Fibroblast of peridontal ligament (primary cell): ENCODE data around the gene PCSK5.
"Not testable (repeated sequence)": the region's sequence is repeated elsewhere in the genome, so short reads cannot be mapped to it uniquely, and the experiment has no call there.

ENCODE experiments used
- DNase-seq: peaks from one replicate; pipeline ENCODE4 v3.0.0-alpha.2; 2010; ENCODE audit errors: extremely low read depth

The PCSK5 gene

GRCh38 chr9:75889977-75890471 is 449 bp upstream of the PCSK5 start:
- peak; percentile 77 for DNase-seq

DNA sequence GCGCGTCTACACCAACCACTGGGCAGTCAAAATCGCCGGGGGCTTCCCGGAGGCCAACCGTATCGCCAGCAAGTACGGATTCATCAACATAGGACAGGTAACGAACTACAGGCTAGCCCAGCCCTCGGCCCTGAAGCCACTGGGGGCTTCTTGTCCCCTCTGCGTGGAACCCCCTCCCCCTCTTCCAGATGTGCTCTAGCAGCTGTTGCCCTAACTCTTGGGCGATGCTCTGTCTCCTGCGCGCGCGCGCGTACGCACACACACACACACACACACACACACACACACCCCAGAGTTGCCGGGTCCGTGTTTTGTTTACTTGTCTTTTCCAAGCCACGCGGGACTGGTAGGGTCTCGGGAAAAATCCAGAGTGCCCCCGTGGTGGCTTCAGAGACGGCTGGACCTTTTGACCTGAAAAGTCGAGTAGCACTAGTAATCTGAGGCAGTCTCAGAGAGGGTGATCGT is 836 bp downstream of the PCSK5 start:
- DNase-seq = peak; percentile 39

DNA sequence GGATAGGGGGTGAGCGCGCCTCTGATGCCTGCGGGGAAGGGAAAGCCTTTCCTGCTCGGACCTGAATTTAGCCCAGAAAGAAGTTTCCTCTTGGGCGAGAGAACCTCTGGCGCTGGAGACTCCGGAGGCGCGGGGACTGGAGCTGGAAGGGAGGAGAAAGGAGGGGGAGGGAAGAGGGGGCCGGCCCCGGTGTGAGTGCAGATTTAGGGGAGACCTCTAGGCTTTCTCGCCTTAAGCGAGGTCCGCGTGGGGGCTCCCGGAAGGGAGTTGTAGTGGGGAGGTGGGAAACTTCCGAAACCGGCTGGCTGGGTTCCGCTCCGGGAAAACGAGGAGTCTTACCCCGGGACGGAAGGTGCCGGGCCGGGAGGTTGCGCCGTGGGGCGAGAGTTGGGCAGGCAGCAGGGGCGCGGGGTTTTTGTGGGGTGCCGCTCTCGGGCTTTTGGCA is 1.3 kb downstream of the PCSK5 start:
- DNase-seq = no peak

GRCh38 chr9:75892216-75892911 is 1.9 kb downstream of the PCSK5 start:
- DNase-seq = no peak

- DNase-seq = no peak
Observed at GRCh38 chr9:75893106-75893505, 2.6 kb downstream of the PCSK5 start.

GRCh38 chr9:75894566-75894965 is 4.1 kb downstream of the PCSK5 start:
- no peak for DNase-seq

- no peak for DNase-seq
Observed at GRCh38 chr9:75895112-75895511, 4.6 kb downstream of the PCSK5 start.

- DNase-seq = no peak
Observed at GRCh38 chr9:75896193-75896592, 5.7 kb downstream of the PCSK5 start.

GRCh38 chr9:75900893-75901524 is 10.5 kb downstream of the PCSK5 start:
- DNase-seq = not testable (repeated sequence)

DNA sequence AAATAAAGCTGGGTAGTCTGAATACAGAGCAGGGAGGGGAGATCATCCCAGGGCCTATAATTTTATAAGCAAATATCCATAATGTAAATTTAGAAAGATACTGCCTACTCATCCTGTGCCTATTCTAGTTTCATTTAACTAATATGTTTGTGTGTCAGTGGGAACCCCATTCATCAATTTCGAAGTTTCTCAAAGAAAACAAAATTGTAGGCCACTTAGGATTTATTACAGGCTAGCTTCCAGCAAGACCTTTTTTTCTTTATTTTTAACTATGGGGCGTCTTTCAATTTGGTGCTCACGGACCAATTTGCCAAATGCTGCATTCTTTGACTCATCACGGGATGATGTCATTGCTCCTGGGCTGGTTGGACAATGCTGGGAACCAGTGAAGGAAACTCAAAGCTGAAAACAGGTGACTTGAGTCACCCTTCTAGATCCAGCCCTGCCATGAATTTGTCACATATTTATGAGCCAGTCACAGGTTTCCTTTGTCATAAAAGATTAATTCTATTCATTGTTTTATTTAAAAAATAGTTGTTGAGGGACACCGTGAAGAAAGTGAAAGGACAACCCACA is 13.4 kb downstream of the PCSK5 start:
- no peak for DNase-seq

DNA sequence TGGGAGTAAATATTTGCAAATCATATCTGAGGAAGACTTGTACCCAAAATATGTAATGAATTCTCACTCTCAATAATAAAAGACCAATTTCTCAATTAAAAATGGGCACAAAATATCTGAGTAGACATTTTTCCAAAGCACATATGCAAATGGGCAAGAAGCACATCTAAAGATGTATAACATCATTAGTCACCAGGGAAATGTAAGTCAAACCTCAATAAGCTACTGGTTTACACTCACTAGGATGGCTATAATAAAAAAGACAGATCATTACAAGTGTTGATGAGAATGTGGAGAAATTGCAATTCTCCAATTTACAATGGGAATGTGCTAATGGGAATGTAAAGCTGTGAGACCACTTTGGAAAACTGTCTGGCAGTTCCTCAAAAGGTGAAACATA is 13.9 kb downstream of the PCSK5 start:
- no peak for DNase-seq

- DNase-seq = no peak
Observed at GRCh38 chr9:75906531-75906930, 16.1 kb downstream of the PCSK5 start.

DNA sequence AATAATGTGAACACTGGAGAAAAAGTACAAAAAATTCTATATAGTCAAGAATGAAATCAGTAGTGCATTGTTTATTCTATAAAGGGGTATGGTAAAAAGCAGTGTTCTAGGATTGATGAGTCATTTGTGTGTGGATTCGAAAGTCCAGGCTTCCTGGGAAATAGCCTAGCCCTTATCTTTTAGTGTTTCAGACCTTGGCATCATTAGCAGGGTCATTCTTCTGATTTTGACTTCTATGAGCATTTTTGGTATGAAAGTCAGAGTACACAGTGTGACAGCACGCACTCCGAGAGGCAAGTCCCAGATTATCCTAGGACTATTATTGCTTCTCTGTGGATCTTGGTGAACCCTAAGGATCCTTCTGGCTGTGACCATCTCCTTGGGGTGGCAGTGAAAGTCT is 16.9 kb downstream of the PCSK5 start:
- DNase-seq = no peak

DNA sequence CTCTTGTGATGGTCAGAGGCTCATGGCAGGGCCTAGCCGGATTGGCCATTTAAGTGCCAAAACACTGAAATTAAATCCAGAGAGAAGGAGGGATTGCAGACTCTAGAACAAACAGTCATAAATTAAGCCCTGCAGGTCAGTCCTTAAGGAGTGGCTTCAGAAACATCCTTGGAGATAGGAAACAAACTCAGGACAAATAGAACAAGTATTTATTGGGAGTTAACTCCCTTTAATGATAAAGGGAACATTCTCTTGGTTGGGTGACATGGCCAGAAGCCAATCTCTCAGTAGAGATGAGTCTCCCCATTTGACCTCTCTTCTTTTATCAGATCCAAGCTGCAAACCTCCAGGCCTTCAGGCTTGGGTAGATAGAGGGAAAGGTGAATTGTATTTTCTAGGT is 17.4 kb downstream of the PCSK5 start:
- DNase-seq = no peak

GRCh38 chr9:75909776-75910175 is 19.3 kb downstream of the PCSK5 start:
- DNase-seq = no peak

- no peak for DNase-seq
Observed at GRCh38 chr9:75910731-75911130, 20.3 kb downstream of the PCSK5 start.

DNA sequence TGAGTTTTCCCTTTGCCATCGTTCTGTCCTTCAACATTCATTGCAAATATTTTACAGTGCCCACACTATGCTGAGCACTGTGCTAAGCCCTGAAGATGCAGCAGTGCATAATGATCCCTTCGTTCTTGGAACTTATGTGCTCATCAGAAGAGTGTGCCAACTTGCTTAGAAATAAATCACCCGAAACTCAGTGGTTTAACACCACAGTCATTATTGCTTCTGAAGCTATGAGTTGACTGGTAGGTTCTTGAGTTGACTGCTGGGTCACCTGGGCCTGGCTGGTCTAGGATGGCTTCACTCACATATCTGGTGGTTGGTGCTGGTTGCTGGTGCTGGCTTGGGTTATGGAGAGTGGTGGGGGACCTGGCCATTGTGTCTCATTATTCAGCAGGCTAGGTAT is 20.9 kb downstream of the PCSK5 start:
- no peak for DNase-seq

- no peak for DNase-seq
Observed at GRCh38 chr9:75912951-75913350, 22.5 kb downstream of the PCSK5 start.

- DNase-seq = no peak
Observed at GRCh38 chr9:75914002-75914401, 23.5 kb downstream of the PCSK5 start.

- no peak for DNase-seq
Observed at GRCh38 chr9:75914883-75915452, 24.5 kb downstream of the PCSK5 start.

- DNase-seq = no peak
Observed at GRCh38 chr9:75918154-75918553, 27.7 kb downstream of the PCSK5 start.

GRCh38 chr9:75918909-75919308 is 28.4 kb downstream of the PCSK5 start:
- DNase-seq = no peak
